ENCODE data around the gene ACTL7B.
"Not testable (repeated sequence)": the region's sequence is repeated elsewhere in the genome, so short reads cannot be mapped to it uniquely, and the experiment has no call there.

The ACTL7B gene

DNA sequence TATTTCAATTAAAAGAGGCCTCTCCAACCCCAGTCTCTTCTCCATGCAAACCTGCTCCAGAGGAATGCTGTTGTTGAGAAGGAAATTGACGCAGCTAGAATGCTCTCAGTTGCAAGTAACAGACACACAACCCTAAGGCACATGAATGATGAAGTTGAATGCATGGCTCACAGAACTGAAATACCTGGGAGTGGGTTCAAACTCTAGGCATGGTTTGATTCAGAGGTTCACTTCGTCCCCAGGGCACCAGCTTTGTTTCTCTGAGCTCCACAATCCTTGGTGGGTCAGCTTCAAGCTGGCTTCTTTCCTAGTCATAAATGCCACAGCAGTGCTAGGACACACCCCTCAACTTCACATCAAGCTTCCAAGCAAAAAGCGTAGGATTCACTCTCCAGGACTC is 4.6 kb downstream of the ACTL7B start:
- in situ Hi-C loops (cut with HindIII; ENCODE audit: low pct_ligation_motif_present, low pct_unique_long_range_greater_than_20kb, low sequenced_read_pairs): no loop called here
- DNase-seq: no peak

DNA sequence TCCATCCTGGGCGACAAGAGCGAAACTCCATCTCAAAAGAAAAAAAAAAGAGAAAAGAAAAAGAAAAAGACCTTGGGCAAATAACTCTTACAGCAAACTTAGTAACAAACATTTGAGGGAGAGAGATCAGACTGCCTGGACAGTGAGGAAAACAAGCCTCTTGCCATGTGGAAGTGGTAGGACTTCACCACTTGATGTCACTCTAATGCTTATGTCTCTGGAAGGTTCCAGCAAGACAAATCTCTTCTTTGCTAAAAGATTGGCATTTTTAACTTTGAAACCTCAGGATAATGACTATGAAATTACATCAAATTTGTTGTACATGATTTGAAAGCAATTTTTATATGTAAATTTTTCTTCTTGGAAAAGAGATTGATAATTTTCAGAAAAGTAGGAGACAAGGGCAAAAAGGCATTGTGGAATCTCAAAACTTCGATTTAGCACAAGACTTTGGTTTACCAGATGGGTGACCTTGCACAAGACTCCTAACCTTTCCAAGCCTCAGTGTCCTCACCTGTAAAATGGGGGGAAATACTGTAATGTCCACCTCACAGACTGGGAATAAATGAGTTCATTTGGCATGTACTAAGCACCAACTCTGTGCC is 5.4 kb downstream of the ACTL7B start:
- peak; percentile 28 for DNase-seq
- in situ Hi-C loops (cut with HindIII; ENCODE audit: low pct_ligation_motif_present, low pct_unique_long_range_greater_than_20kb, low sequenced_read_pairs): no loop called here

DNA sequence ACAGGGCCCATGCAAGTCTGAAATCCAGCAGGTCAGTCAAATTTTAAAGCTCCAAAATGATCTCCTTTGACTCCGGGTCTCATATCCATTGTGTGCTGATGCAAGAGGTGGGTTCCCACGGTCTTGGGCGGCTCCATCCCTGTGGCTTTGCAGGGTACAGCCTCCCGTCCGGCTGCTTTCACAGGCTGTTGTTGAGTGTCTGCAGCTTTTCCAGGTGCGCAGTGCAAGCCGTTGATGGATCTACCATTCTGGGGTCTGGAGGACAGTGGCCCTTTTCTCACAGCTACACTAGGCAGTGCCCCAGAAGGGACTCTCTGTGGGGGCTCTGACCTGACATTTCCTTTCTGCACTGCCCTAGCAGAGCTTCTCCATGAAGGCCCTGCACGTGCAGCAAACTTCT is 7.5 kb downstream of the ACTL7B start:
- in situ Hi-C loops (cut with HindIII; ENCODE audit: low pct_ligation_motif_present, low pct_unique_long_range_greater_than_20kb, low sequenced_read_pairs); DNase-seq: not testable (repeated sequence)

DNA sequence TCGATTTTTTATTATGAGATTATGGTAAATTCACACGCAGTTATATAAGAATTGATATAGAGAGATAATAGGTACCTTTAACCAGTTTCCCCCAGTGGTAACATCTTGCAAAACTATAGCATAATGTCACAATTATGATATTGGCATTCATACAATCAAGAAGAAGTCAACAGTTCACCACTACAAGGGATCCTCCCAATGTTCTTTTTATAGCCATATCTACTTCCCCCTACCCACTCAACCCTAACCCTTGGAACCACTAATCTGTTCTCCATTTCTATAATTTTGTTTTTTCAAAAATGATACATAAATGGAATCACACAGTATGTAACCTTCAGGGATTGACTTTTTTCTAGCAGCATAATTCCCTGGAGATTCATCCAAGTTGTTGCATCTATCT is 9.8 kb downstream of the ACTL7B start:
- in situ Hi-C loops (cut with HindIII; ENCODE audit: low pct_ligation_motif_present, low pct_unique_long_range_greater_than_20kb, low sequenced_read_pairs): no loop called here
- DNase-seq: no peak

DNA sequence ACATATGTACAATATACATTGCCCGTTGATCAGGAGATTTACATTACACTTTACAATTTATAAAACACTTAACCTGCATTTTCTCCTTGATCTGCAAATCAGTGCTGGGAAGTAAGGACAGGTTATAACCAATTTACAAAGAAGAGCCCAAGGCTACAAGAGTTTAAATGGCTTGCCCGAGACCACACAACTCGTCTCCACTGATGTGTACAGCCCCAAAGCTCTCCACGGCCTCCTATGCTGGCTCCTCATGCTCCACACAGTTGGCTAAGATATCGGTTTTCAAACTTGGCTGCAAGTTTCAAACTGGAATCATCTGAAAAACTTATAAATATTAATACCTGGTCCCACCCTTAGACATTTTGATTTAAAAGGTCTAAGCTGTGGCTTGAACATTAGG is 10.3 kb downstream of the ACTL7B start:
- in situ Hi-C loops (cut with HindIII; ENCODE audit: low pct_ligation_motif_present, low pct_unique_long_range_greater_than_20kb, low sequenced_read_pairs): no loop called here
- no peak for DNase-seq

DNA sequence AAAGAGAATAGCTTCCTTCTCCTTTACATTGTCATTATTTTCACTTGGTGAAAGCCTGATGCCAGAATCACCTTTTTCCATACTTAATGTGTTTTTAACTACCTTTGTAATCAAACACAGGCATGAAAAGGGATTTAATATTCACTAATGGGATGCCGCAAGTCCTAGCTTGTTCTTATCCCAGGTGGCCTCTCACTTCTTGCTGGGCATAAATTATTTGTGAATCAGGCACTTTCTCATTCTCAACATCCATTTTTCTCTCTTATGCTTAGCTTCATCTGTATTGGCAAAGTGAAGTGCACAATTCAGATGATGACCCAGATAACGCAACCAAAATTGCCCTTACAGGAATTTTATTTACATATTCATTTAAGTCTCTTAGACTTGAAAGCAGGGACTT is 10.9 kb downstream of the ACTL7B start:
- in situ Hi-C loops (cut with HindIII; ENCODE audit: low pct_ligation_motif_present, low pct_unique_long_range_greater_than_20kb, low sequenced_read_pairs): no loop called here
- no peak for DNase-seq

DNA sequence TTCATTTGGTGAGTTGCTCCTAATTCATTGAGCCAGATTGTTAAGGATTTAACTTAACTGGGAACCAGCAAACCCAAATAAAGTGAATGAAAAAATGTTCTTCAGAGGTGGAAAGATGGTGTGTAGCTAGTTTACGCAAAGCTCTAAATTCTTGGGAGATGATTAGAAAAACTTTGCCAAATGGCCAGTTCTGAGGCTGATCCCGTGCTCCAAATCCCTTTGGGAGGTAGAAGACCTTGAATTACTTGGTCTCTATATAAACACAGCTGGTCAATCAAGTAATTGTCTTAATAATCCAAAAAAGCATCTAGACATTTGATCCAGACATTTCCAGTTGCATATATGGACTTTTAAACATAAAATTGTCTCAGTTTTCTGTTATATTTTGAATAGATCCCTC is 11.4 kb downstream of the ACTL7B start:
- DNase-seq: no peak
- in situ Hi-C loops (cut with HindIII; ENCODE audit: low pct_ligation_motif_present, low pct_unique_long_range_greater_than_20kb, low sequenced_read_pairs): no loop called here

DNA sequence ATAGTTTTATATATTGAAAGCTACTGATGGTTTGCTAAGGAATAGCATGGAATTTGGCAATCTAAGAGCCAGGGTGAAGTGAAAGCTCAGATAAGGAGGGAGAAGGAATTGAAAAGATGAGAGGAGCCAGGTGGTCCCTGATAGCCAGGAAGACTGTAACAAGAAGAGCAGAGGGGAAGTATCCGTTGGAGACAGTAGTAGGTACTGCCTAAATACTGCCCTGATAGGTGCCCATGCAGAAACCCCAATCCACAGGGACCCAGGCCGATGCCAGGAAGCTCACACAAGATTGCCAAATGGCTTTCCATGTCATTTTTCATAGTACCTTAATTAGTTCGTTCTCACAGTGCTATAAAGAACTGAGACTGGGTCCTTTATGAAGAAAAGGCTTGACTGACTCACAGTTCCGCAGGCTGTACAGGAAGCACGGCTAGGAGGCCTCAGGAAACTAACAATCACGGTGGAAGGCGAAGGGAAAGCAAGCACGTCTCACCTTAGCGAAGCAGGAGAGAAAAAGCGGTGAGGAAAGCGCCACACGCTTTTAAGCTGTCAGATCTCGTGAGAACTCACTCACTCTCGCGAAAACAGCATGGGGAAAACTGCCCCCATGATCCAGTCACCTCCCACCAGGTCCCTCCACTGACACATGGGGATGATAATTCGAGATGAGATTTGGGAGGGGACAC is 13.0 kb downstream of the ACTL7B start:
- in situ Hi-C loops (cut with HindIII; ENCODE audit: low pct_ligation_motif_present, low pct_unique_long_range_greater_than_20kb, low sequenced_read_pairs): no loop called here

DNA sequence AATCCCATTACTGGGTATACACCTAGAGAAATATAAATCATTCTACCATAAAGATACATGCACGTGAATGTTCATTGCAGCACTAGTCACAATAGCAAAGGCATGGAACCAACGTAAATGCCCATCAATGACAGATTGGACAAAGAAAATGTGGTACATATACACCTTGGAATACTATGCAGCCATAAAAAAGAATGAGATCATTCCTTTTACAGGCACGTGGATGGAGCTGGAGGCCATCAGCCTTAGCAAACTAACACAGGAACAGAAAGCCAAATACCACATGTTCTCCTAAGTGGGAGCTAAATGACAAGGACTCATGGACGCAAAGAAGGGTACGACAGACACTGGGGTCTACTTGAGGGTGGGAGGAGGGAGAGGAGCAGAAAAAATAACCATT is 16.2 kb downstream of the ACTL7B start:
- in situ Hi-C loops (cut with HindIII; ENCODE audit: low pct_ligation_motif_present, low pct_unique_long_range_greater_than_20kb, low sequenced_read_pairs): not testable (repeated sequence)

More for the DNA sequence above, 13.0 kb downstream of the ACTL7B start:
- DNase-seq: no peak

DNA sequence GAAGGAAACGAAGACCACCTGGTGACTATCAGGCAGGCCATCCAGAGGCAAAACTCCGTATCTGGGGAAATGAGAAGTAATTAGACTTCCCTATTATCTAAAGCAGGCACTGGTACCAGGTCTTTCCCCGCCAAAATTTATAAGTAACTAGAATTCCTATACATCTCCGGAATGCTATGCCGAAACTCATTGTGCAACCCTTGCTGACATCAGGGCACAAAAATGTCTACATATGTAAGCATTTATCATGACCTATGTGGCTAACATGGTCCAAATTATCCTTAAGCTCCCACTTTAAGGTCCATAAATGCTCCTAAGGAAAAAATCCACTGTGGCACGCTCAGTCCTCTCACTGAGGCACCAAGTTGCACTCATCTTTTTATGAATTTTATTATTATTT is 17.8 kb downstream of the ACTL7B start:
- in situ Hi-C loops (cut with HindIII; ENCODE audit: low pct_ligation_motif_present, low pct_unique_long_range_greater_than_20kb, low sequenced_read_pairs): no loop called here
- DNase-seq: no peak

More for the DNA sequence above, 16.2 kb downstream of the ACTL7B start:
- not testable (repeated sequence) for DNase-seq

DNA sequence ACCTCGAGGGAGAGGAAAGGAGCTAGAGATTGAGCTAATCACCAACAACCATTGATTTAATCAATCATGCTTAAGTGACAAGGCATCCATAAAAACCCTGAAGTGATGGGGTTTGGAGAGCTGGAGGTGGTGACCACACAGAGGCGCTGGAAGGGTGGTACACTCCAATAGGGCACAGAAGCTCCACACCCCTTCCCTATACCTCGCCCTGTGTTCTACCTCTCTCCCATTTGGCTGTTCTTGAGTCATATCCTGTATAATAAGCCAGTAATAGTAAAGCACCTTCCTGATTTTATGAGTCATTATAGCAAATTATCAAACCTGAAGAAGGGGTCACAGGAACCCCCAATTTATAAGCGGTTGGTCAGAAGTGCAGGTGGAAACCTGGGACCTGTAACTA is 18.3 kb downstream of the ACTL7B start:
- in situ Hi-C loops (cut with HindIII; ENCODE audit: low pct_ligation_motif_present, low pct_unique_long_range_greater_than_20kb, low sequenced_read_pairs): no loop called here
- no peak for DNase-seq

DNA sequence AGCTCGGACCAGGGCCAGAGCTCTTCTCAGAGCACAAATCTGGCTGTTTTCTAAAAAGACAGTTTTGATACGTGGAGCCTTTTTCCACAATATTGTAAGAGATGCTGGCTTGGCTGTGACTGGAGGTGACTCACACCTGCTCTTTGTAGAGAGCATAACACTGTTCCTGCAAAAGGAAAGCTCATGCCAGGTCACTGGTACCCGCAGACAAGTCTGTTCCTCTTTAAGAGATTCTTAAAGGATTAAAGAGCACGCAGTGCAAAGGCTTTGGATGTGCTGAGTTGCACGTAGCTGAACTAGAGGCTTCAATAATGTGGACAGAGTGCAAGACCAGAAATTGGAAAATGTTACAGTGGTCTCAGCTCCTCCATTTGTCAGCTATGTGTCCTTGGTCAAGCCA is 19.0 kb downstream of the ACTL7B start:
- in situ Hi-C loops (cut with HindIII; ENCODE audit: low pct_ligation_motif_present, low pct_unique_long_range_greater_than_20kb, low sequenced_read_pairs): no loop called here
- no peak for DNase-seq

DNA sequence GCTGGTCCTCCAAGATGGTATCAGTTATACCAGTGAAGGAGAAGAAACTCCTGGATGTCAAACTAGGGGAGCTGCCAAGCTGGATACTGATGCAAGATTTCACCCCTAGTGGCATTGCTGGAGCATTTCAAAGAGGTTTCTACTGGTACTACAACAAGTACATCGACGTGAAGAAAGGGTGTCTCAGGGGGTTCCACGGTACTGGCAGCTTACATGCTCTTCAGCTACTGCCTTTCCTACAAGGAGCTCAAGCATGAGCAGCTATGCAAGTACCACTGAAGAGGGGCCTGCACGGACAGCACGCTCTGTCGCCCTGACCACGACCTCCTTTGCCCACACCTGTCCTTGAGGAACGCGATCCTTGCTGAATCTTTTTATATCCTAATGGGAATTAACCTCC is 19.5 kb downstream of the ACTL7B start:
- in situ Hi-C loops (cut with HindIII; ENCODE audit: low pct_ligation_motif_present, low pct_unique_long_range_greater_than_20kb, low sequenced_read_pairs): no loop called here
- DNase-seq: no peak

DNA sequence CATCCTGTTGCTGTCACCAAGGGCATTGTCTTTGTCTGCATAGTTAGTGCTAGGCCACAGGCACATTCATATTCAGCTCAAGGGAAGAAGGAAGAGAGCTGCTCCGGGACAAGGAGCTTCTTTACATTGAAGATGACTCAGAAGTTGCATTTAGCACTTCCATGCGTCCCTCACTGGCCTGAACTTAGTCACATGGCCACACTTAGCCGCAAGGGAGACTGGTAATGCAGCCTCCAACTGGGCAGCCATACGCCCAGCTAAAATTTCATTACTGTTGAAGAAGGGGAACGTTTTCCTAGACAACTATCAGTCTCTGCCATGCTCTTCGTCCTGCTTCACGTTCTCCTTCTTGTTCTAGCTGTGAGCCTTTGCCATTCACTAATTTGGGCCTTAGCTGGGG is 20.0 kb downstream of the ACTL7B start:
- DNase-seq: no peak
- in situ Hi-C loops (cut with HindIII; ENCODE audit: low pct_ligation_motif_present, low pct_unique_long_range_greater_than_20kb, low sequenced_read_pairs): no loop called here

DNA sequence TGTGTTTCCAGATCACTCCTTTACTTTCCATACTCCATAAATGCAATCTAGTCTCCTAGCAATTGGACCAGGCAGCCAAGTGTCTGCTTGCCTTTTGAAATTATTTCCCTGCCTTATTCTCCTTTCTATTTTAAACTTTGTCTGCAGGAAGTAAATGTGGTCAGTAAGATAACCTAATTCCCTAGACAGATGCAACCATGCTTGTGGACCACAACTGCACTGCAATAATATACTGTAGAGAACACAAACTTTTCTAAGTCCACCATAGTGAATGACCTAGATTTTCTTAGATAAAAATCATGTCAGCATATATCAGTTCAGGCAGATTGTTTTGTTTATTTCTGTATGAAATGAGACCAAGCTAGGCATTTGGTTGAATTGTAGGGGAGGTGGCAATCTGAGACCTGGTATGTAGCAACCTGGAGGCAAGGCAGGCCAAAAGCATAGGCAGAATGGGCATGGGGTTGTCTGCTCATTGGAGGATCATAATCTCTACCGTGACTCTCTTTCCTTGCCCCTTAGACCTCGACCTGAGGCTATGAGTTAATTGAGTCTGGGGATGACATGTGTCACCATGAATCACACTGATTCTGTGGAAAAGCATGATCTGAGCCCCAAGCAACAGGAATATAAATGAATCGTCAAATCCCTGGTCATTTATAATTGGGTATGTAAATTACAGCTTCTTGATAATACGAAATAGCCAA is 20.7 kb downstream of the ACTL7B start:
- in situ Hi-C loops (cut with HindIII; ENCODE audit: low pct_ligation_motif_present, low pct_unique_long_range_greater_than_20kb, low sequenced_read_pairs): no loop called here

DNA sequence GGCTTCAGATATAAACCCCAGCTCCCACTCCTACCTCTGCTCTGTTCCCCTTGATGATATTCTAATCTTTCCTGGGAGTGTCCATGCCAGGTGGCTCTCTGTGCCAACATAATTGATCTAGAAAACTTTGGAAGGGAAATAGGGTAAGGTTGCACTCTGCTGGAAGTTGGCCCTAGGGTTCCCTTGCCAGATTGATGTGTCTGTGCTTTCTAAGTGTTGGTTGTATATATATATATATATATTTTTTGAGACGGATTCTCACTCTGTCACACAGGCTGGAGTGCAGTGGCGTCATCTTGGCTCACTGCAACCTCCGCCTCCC is 23.6 kb downstream of the ACTL7B start:
- in situ Hi-C loops (cut with HindIII; ENCODE audit: low pct_ligation_motif_present, low pct_unique_long_range_greater_than_20kb, low sequenced_read_pairs): no loop called here
- no peak for DNase-seq

More for the DNA sequence above, 20.7 kb downstream of the ACTL7B start:
- no peak for DNase-seq

DNA sequence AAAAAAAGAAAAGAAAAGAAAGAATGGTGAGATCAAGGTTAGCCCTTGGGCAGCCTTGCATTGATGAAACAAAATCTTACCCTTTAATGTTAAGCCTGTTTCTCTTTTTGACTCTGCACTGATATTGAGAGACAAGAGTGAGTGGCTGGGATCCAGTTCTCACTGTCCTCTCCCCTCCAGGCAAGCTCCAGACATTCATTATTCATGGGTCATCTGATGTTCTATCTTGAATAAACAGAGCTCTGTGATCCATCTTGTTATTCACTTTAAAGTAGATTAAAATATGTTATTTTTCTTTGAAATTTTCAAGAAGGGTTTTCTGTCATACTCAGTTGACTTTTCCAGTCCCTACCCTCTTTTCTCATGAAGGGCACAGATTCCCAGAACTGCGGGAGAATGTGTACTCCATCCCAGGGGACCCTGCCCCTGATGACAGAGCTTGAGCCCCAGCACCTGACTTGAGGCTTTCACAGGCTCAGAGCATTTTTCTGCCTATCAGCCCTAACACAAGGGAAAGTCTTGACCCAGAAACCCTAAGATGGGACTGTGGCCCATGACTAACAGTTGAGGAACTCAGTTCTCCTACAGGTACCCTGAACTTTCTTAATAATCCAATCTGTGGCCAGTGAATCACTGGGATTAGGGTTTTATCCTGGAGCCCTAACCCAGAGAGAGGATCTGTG is 24.1 kb downstream of the ACTL7B start:
- in situ Hi-C loops (cut with HindIII; ENCODE audit: low pct_ligation_motif_present, low pct_unique_long_range_greater_than_20kb, low sequenced_read_pairs): no loop called here
- DNase-seq: no peak

DNA sequence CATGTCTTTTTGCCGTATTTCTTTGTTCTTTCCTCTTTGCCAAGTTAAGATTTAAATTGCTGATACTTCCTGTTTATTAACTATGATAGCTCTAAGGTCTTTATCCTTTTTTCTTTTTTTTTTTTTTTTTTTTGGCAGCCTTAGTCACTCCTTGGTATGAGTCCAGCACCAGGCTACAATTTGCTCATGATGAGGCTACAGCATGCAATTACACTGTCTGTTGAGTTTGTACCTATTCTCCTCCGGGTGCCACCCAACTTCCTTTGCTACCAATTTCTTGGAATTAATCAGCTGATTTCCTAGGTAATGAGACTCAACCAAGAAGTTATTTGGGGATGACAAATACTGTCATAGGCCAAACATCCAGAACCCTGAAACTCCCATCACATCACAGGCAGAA is 25.5 kb downstream of the ACTL7B start:
- in situ Hi-C loops (cut with HindIII; ENCODE audit: low pct_ligation_motif_present, low pct_unique_long_range_greater_than_20kb, low sequenced_read_pairs): no loop called here
- DNase-seq: no peak

DNA sequence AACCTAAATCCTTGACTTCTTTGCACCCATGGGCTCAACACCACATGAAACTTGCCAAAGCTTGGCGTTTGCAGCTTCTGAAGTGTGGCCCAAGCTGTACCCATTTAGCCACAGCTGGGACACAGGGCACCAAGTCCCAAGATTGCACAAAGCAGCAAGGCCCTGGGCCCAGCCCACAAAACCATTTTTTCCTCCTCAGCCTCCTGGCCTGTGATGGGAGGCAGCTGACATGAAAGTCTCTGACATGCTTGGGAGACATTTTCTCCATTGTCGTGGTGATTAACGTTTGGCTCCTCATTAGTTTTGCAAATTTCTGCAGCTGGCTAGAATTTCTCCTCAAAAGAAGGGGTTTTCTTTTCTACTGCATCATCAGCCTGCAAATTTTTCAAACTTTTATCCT is 32.0 kb downstream of the ACTL7B start:
- in situ Hi-C loops (cut with HindIII; ENCODE audit: low pct_ligation_motif_present, low pct_unique_long_range_greater_than_20kb, low sequenced_read_pairs): no loop called here
- no peak for DNase-seq

DNA sequence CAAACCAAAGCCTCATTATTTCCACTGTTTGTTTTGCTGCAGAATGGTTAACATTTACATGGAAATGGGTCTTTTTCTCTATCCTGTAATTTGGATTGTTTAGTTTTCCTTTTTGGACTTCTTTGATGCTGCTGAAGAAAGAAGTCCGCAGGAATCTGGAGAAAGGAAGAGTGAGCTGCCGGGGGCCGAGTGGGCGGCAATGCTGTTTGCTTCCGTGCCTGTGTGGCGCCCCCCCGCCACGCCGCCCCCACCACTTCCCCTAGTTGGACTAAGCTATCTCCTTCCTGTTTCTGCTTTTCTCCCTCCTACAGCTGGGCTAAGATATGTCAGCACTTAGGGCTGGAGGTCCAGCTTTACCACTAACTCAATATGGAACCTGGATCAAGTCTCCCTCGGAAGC is 39.7 kb downstream of the ACTL7B start:
- DNase-seq: no peak

More for the DNA sequence above, 39.7 kb downstream of the ACTL7B start:
- in situ Hi-C loops (cut with HindIII; ENCODE audit: low pct_ligation_motif_present, low pct_unique_long_range_greater_than_20kb, low sequenced_read_pairs): no loop called here
